PFSK-1 (cell line): ENCODE results near the gene DPYD.

Source experiments
- POLR2AphosphoS5 ChIP-seq: IDR thresholded peaks from 2 replicates; pipeline ENCODE4 v1.6.1; 2012; ENCODE audit warnings: low read depth, mild to moderate bottlenecking, control low read depth, low read length, moderate library complexity
- REST ChIP-seq, 2 experiments: IDR thresholded peaks; 2 replicates each; pipeline versions ENCODE4 v1.6.1 to v1.8.0; 2011 to 2012; ENCODE audit warnings: low read depth in 2 of 2, low read length in 2 of 2, control low read depth in 1 of 2, inconsistent platforms in 1 of 2, mild to moderate bottlenecking in 1 of 2, moderate library complexity in 1 of 2; ENCODE audit not compliant: insufficient read depth in 1 of 2
- TAF1 ChIP-seq: IDR thresholded peaks from 2 replicates; pipeline ENCODE4 v1.6.1; 2012; ENCODE audit warnings: low read length, control low read depth, borderline replicate concordance; ENCODE audit not compliant: insufficient read depth

GRCh38 chr1:97730271-97730670 lies 190.6 kb downstream of the DPYD start:
- TF ChIP-seq TAF1 (no peak), REST (IDR thresholded peaks at IDR 0.05; ENCODE audit: insufficient read depth in 1 of 2, low read depth in 2 of 2, low read length in 2 of 2) (no peak), POLR2AphosphoS5 (no peak)
